Esophagus muscularis mucosa (tissue), 4 donors: Measurements from ENCODE around the gene TRMT61A. TPM values are rescaled to one million over a fixed set of nuclear protein-coding genes. Genes with fewer than 3 reads are reported as not detected.

Experiments used
- DNase-seq: peaks from one replicate; pipeline ENCODE4 v3.0.0-alpha.2; 2017; ENCODE audit errors: extremely low spot score
- H3K27ac ChIP-seq, 4 donors: fragments of 200-600 bp; sonication (generic); replicated peaks in 1 of 4; 1 replicate in 3 of 4; 2 replicates in 1 of 4; pipeline ENCODE4 v1.5.1; 2016 to 2019; ENCODE audit warnings: mild to moderate bottlenecking in 1 of 4
- H3K27me3 ChIP-seq, 4 donors: fragments of 200-600 bp; sonication (generic); one replicate each; pipeline versions ENCODE4 v1.5.1 to v1.6.0; 2016 to 2019
- H3K36me3 ChIP-seq, 4 donors: fragments of 200-600 bp; sonication (generic); one replicate each; pipeline ENCODE4 v1.5.1; 2016 to 2019
- H3K4me1 ChIP-seq, 4 donors: fragments of 200-600 bp; sonication (generic); one replicate each; pipeline ENCODE4 v1.5.1; 2016 to 2019
- H3K4me3 ChIP-seq, 4 donors: fragments of 200-600 bp; sonication (generic); 1 replicate in 2 of 4; 2 replicates in 2 of 4; pipeline ENCODE4 v1.5.1; 2016 to 2019; ENCODE audit warnings: mild to moderate bottlenecking in 4 of 4, moderate library complexity in 1 of 4
- H3K9me3 ChIP-seq, 4 donors: fragments of 200-600 bp; sonication (generic); 1 replicate in 3 of 4; 2 replicates in 1 of 4; pipeline ENCODE4 v1.5.1; 2016 to 2019
- CTCF ChIP-seq, 3 experiments: fragments of 200-600 bp in 2 of 3; fragments of 450-650 bp in 1 of 3; sonication (generic) in 2 of 3; IDR thresholded peaks; one replicate each; pipeline ENCODE4 v1.5.1; 2017 to 2019; ENCODE audit warnings: antibody characterized with exemption in 3 of 3, mild to moderate bottlenecking in 2 of 3, moderate library complexity in 1 of 3
- EP300 ChIP-seq: sonication (generic); formaldehyde crosslinking; IDR thresholded peaks from one replicate; pipeline ENCODE4 v1.6.1; 2017; ENCODE audit warnings: antibody characterized with exemption
- POLR2A ChIP-seq: fragments of 450-650 bp; IDR thresholded peaks from one replicate; pipeline ENCODE4 v1.6.1; 2017; ENCODE audit warnings: antibody characterized with exemption, moderate library complexity, mild to moderate bottlenecking, low read depth
- POLR2AphosphoS5 ChIP-seq, 2 donors: sonication (generic); formaldehyde crosslinking; IDR thresholded peaks; one replicate each; pipeline ENCODE4 v1.6.1; 2017; ENCODE audit warnings: antibody characterized with exemption in 2 of 2
- WGBS: methylation state at CpG from one replicate; pipeline ENCODE4 v1.1.5; 2018; 5-methylcytosine and 5-hydroxymethylcytosine counted together
- intact Hi-C: fragments of 100-400 bp; cut with DNase I; formaldehyde crosslinking; loops from one replicate; pipeline ENCODE4 v1.15.1; 2023
- total RNA-seq, 4 donors: library from RNA; depleted of rRNA; stranded (reverse); fragments of >200 nt; gene quantifications; one replicate each; pipeline versions ENCODE4 v1.1.0 to v1.2.1, GENCODE V29; 2016

Gene TRMT61A
- total RNA-seq, 4 donors from 2014 or later, result 28.7 to 50.0 (median 35.2) TPM

- no peak overlapping the region for H3K27ac ChIP-seq
- TF ChIP-seq POLR2A, result no peak
- no peak for TF ChIP-seq POLR2AphosphoS5 (IDR thresholded peaks at IDR 0.05)
- no peak for TF ChIP-seq EP300
- no peaks in the 10 kb centered on the region for H3K27me3 ChIP-seq
- DNase-seq, result no peak
- no peaks in the 10 kb centered on the region for H3K9me3 ChIP-seq
- 90% methylated on average over 11 of the region's 12 CpGs for WGBS
- intact Hi-C loops, result no loop called here
- peaks cover 26 to 92% (median 79%) of the 10 kb centered on the region in 4 donors for H3K36me3 ChIP-seq
- peaks cover 8 to 16% (median 11%) of the 10 kb centered on the region in 4 donors for H3K4me1 ChIP-seq
- H3K4me3 ChIP-seq, result no peak overlapping the region
Measured at GRCh38 chr14:103503296-103503695, 25.7 kb upstream of the TRMT61A start.

GRCh38 chr14:103504991-103505565, 23.9 kb upstream of the TRMT61A start:
- no peak overlapping the region for H3K27ac ChIP-seq
- WGBS, result 85% methylated on average over 8 of the region's 8 CpGs
- TF ChIP-seq POLR2A (no peak), CTCF (IDR thresholded peaks at IDR 0.05) (no peak), EP300 (no peak), POLR2AphosphoS5 (IDR thresholded peaks at IDR 0.05) (no peak)
- peaks cover 26 to 91% (median 81%) of the 10 kb centered on the region in 4 donors for H3K36me3 ChIP-seq
- intact Hi-C loops, result no loop called here
- peaks cover 6 to 11% (median 9%) of the 10 kb centered on the region in 4 donors for H3K4me1 ChIP-seq
- H3K4me3 ChIP-seq, result no peak overlapping the region
- DNase-seq, result no peak
- no peaks in the 10 kb centered on the region for H3K27me3 ChIP-seq
- H3K9me3 ChIP-seq, result no peaks in the 10 kb centered on the region

GRCh38 chr14:103507751-103508150, 21.2 kb upstream of the TRMT61A start:
- intact Hi-C loops, result no loop called here
- peaks cover 6 to 11% (median 6%) of the 10 kb centered on the region in 4 donors for H3K4me1 ChIP-seq
- no peak overlapping the region for H3K27ac ChIP-seq
- H3K36me3 ChIP-seq, result peaks cover 17 to 87% (median 78%) of the 10 kb centered on the region in 4 donors
- no peak for DNase-seq
- no peaks in the 10 kb centered on the region for H3K9me3 ChIP-seq
- H3K4me3 ChIP-seq, result no peak overlapping the region
- H3K27me3 ChIP-seq, result no peaks in the 10 kb centered on the region
- TF ChIP-seq EP300 (no peak), POLR2AphosphoS5 (IDR thresholded peaks at IDR 0.05) (no peak), POLR2A (no peak), CTCF (IDR thresholded peaks at IDR 0.05) (no peak)
- 87% methylated on average over 3 of the region's 3 CpGs for WGBS

- Histone ChIP-seq H3K36me3 (peaks cover 8 to 84% (median 68%) of the 10 kb centered on the region in 4 donors), H3K4me3 (no peak overlapping the region), H3K9me3 (no peaks in the 10 kb centered on the region), H3K27ac (no peak overlapping the region), H3K27me3 (no peaks in the 10 kb centered on the region), H3K4me1 (peaks cover 14 to 21% (median 16%) of the 10 kb centered on the region in 4 donors)
- DNase-seq, result no peak
- 91% methylated on average over 16 of the region's 16 CpGs for WGBS
- TF ChIP-seq POLR2A, result no peak
- no peak for TF ChIP-seq CTCF (IDR thresholded peaks at IDR 0.05)
- TF ChIP-seq EP300, result no peak
- TF ChIP-seq POLR2AphosphoS5 (IDR thresholded peaks at IDR 0.05), result no peak
- intact Hi-C loops, result no loop called here
Measured at GRCh38 chr14:103508521-103509329, 20.3 kb upstream of the TRMT61A start.
